ENCODE data around the gene UFC1.

- TF ChIP-seq POLR2A (IDR thresholded peaks at IDR 0.05) (no peak), POLR2AphosphoS5 (IDR thresholded peaks at IDR 0.05) (no peak)
- TF ChIP-seq, protein P1, sequence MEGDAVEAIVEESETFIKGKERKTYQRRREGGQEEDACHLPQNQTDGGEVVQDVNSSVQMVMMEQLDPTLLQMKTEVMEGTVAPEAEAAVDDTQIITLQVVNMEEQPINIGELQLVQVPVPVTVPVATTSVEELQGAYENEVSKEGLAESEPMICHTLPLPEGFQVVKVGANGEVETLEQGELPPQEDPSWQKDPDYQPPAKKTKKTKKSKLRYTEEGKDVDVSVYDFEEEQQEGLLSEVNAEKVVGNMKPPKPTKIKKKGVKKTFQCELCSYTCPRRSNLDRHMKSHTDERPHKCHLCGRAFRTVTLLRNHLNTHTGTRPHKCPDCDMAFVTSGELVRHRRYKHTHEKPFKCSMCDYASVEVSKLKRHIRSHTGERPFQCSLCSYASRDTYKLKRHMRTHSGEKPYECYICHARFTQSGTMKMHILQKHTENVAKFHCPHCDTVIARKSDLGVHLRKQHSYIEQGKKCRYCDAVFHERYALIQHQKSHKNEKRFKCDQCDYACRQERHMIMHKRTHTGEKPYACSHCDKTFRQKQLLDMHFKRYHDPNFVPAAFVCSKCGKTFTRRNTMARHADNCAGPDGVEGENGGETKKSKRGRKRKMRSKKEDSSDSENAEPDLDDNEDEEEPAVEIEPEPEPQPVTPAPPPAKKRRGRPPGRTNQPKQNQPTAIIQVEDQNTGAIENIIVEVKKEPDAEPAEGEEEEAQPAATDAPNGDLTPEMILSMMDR (IDR thresholded peaks at IDR 0.05): no peak
Measured at GRCh38 chr1:161162052-161162451, 8.3 kb downstream of the UFC1 start.
